ENCODE measurements around the gene ASIC3.

ASIC3 gene

GRCh38 chr7:151053096-151053495 lies 4.8 kb downstream of the ASIC3 start:
- Mint-ChIP-seq H3K27ac (no peak overlapping the region), H3K36me3 (ENCODE audit: low read depth) (peaks cover 5% of the 10 kb centered on the region), H3K27me3 (ENCODE audit: low read depth) (peaks cover 31% of the 10 kb centered on the region), H3K9me3 (no peaks in the 10 kb centered on the region), H3K4me3 (no peak overlapping the region), H3K4me1 (peaks cover 16% of the 10 kb centered on the region)
- TF ChIP-seq, protein P1, sequence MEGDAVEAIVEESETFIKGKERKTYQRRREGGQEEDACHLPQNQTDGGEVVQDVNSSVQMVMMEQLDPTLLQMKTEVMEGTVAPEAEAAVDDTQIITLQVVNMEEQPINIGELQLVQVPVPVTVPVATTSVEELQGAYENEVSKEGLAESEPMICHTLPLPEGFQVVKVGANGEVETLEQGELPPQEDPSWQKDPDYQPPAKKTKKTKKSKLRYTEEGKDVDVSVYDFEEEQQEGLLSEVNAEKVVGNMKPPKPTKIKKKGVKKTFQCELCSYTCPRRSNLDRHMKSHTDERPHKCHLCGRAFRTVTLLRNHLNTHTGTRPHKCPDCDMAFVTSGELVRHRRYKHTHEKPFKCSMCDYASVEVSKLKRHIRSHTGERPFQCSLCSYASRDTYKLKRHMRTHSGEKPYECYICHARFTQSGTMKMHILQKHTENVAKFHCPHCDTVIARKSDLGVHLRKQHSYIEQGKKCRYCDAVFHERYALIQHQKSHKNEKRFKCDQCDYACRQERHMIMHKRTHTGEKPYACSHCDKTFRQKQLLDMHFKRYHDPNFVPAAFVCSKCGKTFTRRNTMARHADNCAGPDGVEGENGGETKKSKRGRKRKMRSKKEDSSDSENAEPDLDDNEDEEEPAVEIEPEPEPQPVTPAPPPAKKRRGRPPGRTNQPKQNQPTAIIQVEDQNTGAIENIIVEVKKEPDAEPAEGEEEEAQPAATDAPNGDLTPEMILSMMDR (IDR thresholded peaks at IDR 0.05; ENCODE audit: unreplicated experiment in 3 of 3): no peak

DNA sequence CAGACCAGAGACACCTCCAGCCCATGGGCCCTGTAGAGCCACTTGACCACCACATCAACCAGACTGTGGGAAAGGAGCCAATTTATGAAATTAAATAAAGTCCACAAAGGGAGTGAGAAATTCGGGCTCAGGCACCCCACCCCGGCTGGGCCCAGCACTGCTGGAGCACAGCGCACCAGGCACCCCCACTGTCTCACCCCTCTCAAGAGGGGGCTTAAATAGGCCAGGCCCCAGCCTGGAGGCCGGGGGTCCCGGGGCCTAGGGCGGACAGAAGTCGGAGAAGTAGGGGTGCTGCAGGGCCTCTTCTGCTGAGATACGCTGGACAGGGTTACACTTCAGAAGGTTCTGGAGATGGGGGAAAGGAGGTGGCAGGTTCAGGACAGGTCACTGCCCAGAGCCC lies 5.4 kb downstream of the ASIC3 start:
- Mint-ChIP-seq H3K4me1 (peaks cover 19% of the 10 kb centered on the region), H3K36me3 (ENCODE audit: low read depth) (peaks cover 5% of the 10 kb centered on the region), H3K9me3 (no peaks in the 10 kb centered on the region), H3K27ac (no peak overlapping the region), H3K4me3 (no peak overlapping the region), H3K27me3 (ENCODE audit: low read depth) (peaks cover 27% of the 10 kb centered on the region)
- TF ChIP-seq, protein P1 (IDR thresholded peaks at IDR 0.05; ENCODE audit: unreplicated experiment in 3 of 3): no peak

- peak overlapping the region; percentile 94 to 95 (median 94) for H3K4me3 Mint-ChIP-seq
- H3K4me1 Mint-ChIP-seq: peaks cover 30% of the 10 kb centered on the region
- TF ChIP-seq, protein P1 (IDR thresholded peaks at IDR 0.05; ENCODE audit: unreplicated experiment in 3 of 3): no peak
- no peaks in the 10 kb centered on the region for H3K9me3 Mint-ChIP-seq
- H3K27me3 Mint-ChIP-seq (ENCODE audit: low read depth): peaks cover 15% of the 10 kb centered on the region
- H3K27ac Mint-ChIP-seq: no peak overlapping the region
- H3K36me3 Mint-ChIP-seq (ENCODE audit: low read depth): peaks cover 5% of the 10 kb centered on the region
Measured at GRCh38 chr7:151056283-151056665, 7.9 kb downstream of the ASIC3 start.

DNA sequence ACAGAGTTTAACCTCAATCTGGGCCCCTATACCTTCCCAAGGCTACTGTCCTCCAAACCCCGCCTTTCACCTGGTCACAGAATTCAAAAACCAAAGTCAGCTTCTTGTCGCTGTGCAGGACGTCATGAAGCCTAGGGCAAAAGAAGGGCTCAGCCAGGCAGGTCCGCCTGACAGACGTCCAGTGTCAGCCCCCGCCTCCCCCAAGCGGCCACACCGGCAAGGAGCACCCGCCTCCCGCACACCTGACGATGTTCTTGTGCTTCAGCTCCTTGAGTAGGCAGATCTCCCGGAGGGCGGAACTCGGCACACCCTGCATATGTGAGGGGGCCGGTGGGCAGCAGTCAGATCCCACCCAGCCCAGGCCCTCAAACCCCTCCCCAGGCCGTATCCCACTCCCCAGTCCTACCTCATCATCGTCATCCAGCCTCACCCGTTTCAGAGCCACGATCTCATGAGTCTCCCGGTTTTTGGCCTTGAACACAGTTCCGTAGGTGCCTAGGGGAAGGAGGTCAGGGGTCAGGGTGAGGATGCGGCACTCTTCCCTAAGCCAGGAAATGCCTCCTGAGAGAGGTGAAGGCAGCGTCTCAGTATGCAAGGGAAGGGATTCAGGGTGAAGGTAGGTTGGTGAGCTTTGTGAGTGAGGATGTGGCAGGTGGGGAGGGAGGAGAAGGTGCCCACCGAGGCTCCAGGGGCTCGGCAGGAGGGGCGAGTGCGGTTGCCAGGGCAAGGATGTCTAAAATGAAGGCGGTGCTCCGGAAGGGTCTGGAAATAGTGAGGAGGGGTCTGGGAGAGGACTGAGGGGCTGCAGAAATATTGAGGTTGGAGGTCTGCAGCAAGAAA lies 8.6 kb downstream of the ASIC3 start:
- TF ChIP-seq, protein P1 (IDR thresholded peaks at IDR 0.05; ENCODE audit: unreplicated experiment in 3 of 3): no peak
- peak overlapping the region; percentile 94 to 95 (median 94) for H3K4me3 Mint-ChIP-seq
- H3K27me3 Mint-ChIP-seq (ENCODE audit: low read depth): peaks cover 15% of the 10 kb centered on the region
- no peaks in the 10 kb centered on the region for H3K9me3 Mint-ChIP-seq
- H3K4me1 Mint-ChIP-seq: peaks cover 36% of the 10 kb centered on the region
- peaks cover 5% of the 10 kb centered on the region for H3K36me3 Mint-ChIP-seq (ENCODE audit: low read depth)
- peak overlapping the region; percentile 27 to 99 (median 97) for H3K27ac Mint-ChIP-seq

DNA sequence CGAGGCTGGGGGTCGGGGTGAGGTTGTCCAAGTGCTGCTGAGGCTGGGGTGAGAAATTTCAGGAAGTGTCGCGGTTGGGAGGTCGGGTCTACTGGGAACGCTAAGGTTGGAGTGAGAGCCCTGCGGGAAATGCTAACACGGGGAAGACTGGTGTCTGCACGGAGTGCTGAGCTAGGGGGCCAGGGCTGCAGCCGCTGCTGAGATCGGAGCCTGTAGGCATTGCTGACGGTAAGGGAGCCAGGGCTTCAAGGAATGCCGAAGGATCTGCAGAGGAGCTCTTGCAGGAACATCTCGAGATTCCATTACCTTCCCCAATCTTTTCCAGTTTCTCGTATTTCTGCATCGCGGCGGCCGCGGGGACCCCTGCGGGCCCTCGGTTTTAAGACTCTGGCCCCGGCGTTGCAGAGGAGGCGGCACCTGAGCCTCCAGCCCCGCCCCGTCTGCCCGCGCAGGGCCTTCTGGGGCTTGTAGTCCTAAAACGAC lies 9.2 kb downstream of the ASIC3 start, which contains the start of gene CDK5:
TSS of gene CDK5 (minus strand) at position 392 of the 483 bp plus-strand sequence. CDS start at position 343, 49 bp downstream.
- TF ChIP-seq, protein P1 (IDR thresholded peaks at IDR 0.05; ENCODE audit: unreplicated experiment in 3 of 3): no peak
- H3K4me1 Mint-ChIP-seq: peaks cover 39% of the 10 kb centered on the region
- no peaks in the 10 kb centered on the region for H3K9me3 Mint-ChIP-seq
- peak within 1 kb of the TSS; percentile 97 to 99 (median 99) for H3K27ac Mint-ChIP-seq
- H3K4me3 Mint-ChIP-seq: peak within 1 kb of the TSS; percentile 94 to 95 (median 94)
- H3K36me3 Mint-ChIP-seq (ENCODE audit: low read depth): peaks cover 5% of the 10 kb centered on the region
- peaks cover 15% of the 10 kb centered on the region for H3K27me3 Mint-ChIP-seq (ENCODE audit: low read depth)
